GM10266 (cell line): Measurements from ENCODE around the gene KCTD16.

Experiments
- DNase-seq: peaks from one replicate; pipeline ENCODE4 v3.0.0; 2012; ENCODE audit errors: extremely low spot score
- TF ChIP-seq, protein P1 (sequence below): IDR thresholded peaks from 2 replicates; pipeline ENCODE4 v1.5.1; 2012; ENCODE audit warnings: mild to moderate bottlenecking, low read depth; ENCODE audit not compliant: control insufficient read depth, insufficient read depth; ENCODE audit errors: missing control alignments

KCTD16 gene

DNA sequence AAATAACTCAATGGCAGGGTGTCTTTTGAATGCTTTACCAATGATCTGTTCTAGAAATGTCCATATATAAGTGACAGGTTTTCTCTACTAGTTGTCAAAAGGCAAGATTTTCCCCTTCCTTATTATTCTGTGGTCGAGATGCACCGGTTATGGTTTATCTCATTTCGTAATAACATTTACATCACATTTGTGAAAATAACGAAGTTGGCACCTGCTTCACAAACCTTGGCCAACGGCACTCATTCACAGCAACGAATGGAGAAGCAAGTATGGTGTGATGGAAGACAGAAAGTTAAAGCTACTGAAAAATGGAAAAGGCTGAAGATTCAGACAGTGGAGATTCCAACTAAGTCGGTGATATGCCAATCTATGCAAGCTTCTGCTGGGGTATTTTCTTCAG is 235.8 kb downstream of the KCTD16 start:
- no peak for DNase-seq
- TF ChIP-seq, protein P1, sequence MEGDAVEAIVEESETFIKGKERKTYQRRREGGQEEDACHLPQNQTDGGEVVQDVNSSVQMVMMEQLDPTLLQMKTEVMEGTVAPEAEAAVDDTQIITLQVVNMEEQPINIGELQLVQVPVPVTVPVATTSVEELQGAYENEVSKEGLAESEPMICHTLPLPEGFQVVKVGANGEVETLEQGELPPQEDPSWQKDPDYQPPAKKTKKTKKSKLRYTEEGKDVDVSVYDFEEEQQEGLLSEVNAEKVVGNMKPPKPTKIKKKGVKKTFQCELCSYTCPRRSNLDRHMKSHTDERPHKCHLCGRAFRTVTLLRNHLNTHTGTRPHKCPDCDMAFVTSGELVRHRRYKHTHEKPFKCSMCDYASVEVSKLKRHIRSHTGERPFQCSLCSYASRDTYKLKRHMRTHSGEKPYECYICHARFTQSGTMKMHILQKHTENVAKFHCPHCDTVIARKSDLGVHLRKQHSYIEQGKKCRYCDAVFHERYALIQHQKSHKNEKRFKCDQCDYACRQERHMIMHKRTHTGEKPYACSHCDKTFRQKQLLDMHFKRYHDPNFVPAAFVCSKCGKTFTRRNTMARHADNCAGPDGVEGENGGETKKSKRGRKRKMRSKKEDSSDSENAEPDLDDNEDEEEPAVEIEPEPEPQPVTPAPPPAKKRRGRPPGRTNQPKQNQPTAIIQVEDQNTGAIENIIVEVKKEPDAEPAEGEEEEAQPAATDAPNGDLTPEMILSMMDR: no peak

DNA sequence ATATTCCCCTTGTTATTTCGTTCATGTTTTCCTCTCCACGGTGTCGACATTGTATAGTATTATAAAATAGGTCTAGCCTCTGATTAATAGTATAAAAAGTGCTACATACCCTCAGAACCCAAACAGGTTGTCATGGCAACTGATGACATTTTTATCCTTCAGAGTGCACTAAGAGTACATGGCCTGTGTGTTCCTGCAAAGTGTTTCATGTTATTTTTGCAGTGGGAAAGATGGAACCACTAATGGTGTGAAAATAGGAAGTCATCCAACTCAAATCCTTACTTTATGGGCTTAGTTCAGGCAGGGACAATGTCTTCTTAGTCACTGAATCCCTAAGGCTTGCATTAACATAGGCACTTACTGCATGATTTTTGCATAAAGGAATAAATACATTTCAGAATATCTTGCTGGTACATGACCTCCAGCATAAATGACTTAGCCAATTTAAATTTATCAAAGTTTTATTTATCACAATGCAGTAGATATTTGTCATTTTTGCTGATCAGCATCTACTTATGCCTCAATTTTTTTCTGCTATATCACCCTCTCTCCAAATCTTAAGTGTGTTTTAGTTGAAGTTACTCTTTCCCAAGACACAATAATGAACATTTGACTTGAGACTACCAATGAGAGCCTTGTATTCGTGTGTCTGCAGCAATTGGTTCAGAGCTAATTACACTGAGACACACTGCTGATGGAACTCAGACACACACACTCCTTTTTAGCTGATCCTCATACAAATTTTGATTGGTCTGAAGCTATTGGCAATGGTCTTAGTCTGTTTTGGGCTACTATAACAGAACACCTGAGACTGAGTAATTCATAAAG is 243.7 kb downstream of the KCTD16 start:
- no peak for DNase-seq
- TF ChIP-seq, protein P1: no peak

DNA sequence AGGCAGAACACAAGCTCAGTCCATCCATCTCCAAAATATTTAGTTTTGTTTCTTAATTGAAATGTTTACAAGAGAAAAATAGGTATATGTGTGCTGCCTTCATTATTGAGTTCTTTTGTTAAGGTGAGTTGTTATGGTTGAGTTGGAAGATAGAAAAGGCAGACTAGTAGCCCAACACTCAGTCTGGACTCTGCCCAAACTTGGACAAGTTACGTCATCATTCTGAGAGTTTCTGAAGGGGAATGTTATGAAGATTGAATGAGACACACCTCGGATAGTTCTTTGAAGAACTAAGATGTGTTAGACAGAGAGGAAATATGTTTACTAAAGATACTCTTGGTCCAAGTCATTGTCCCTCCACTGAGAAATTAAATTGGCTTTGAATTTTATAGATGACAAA is 245.5 kb downstream of the KCTD16 start:
- no peak for DNase-seq
- TF ChIP-seq, protein P1: no peak

DNA sequence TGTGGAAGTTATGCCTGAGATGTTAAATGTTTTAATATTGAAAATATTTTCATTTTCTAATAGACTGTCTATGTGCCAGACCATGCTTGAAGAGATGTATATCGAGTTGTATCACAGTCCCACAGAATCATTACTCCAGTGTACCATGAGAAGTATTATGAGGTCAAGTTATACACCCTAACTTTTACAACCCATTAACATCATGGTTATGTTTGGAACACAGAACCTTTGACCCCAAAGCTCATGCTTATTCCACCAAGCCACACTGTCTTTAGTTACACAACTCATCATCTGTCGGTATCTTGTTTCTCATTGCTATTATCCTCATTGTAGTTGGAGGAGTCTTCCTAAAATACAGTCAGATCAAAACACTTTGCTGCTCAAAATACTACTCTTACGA is 248.0 kb downstream of the KCTD16 start:
- no peak for DNase-seq

DNA sequence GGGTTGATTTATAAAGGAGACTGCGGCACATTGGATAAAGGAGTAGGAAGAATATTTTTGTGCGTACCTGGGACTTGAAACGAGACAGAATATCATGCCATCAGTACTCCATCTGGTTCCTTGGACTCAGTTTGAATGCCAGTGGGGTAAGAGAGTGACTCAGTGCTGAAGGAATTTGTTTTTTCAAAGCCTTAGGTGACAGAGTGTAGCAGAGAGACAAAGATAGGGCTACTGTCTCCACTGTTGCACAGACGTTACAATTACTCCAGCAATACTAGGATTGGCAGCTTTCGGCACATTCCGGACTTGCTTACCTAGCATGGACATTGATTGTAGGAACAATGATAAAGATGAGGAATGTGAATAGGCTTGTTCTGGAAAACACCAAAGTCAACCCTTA is 250.7 kb downstream of the KCTD16 start:
- TF ChIP-seq, protein P1: no peak
- DNase-seq: no peak

More for the DNA sequence above, 248.0 kb downstream of the KCTD16 start:
- TF ChIP-seq, protein P1: no peak

DNA sequence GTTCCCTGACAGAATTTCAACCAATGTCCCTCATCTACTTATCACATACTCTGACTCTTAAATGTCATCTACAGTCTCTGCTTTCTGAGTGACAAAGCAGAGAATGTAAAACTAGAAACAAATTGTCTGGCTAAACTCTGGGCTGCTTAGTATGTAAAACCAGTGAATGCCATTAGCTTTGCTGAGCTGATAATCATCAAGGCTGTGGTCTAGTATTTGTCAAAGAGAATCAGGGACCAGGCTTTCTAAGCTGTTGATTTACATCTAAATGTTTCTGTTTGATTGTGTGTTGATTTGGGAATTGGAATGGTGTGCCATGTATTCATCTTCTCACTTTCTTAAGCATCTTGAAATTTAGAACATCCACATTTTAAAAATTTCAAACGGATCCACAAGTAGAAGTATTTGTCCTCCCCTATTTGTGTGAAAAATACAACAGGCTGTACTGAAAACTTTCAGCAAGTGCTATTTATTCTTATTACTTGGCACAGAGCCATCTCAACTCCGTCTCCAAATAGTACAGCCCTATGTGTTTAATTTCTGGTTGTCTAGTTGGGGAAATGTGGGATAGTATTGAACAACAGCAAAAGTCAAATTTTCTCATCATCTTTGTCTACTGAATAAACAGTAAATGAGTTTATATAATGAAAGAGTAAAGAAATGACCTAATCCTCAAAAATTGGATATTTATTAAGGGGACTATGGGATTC is 251.5 kb downstream of the KCTD16 start:
- DNase-seq: no peak
- TF ChIP-seq, protein P1: no peak

DNA sequence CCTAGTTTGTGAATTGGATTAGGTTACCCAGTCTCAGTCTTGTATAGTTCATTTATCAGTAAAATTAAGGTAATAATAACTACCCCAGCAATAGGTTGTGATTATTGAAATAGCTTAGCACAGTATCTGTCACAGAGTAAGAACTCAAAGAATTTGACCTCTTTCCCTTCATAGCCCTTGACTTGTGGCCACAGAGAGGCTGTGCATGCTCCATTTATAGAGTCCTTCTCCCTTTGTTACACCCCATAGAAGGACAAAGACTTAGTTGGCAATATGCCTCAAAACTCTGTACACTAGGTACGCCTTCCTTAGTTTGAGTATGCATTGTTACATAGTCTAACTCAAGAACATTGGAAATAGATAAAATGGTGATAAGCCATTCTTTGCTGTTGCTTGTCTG is 257.2 kb downstream of the KCTD16 start:
- TF ChIP-seq, protein P1: no peak

More for the DNA sequence above, 257.2 kb downstream of the KCTD16 start:
- DNase-seq: no peak
